Measurements from ENCODE around the gene PRDM16.

DNA sequence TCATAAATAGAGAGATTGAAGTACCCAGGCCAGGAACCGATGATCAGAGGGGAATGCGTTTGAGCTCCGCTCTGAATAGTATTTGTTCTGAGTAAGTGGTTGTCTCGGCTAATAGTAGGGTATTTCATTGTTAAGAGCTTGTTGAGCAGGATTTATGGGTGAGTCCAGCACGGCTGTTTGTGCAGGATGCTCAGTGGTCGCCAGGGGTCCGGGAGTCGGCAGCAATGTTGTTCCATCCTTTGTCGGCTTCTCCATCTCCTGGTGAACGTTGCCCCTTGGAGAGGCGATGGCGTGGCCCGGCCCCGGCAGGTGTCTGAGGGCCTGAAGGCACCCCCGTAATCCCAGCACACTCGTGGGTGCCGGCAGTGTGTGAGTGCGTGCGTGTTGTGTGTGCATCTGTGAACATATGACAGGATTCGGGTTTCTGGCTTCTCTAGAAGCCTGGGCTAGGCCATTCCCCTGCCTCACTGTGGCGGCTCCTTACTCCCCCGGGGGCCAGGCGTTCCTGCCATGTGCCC lies 224.6 kb downstream of the PRDM16 start:
- no peak for TF ChIP-seq EZH2phosphoT487 (IDR thresholded peaks at IDR 0.05; ENCODE audit: borderline replicate concordance)
- no peak for TF ChIP-seq EZH2 (IDR thresholded peaks at IDR 0.05)
- TF ChIP-seq, protein P1, sequence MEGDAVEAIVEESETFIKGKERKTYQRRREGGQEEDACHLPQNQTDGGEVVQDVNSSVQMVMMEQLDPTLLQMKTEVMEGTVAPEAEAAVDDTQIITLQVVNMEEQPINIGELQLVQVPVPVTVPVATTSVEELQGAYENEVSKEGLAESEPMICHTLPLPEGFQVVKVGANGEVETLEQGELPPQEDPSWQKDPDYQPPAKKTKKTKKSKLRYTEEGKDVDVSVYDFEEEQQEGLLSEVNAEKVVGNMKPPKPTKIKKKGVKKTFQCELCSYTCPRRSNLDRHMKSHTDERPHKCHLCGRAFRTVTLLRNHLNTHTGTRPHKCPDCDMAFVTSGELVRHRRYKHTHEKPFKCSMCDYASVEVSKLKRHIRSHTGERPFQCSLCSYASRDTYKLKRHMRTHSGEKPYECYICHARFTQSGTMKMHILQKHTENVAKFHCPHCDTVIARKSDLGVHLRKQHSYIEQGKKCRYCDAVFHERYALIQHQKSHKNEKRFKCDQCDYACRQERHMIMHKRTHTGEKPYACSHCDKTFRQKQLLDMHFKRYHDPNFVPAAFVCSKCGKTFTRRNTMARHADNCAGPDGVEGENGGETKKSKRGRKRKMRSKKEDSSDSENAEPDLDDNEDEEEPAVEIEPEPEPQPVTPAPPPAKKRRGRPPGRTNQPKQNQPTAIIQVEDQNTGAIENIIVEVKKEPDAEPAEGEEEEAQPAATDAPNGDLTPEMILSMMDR (IDR thresholded peaks at IDR 0.05 in 2 of 3, conservative IDR thresholded peaks at IDR 0.05 in 1 of 3; ENCODE audit: borderline replicate concordance in 1 of 3, insufficient read depth in 1 of 3, low read depth in 2 of 3, low read length in 2 of 3) = no peak
- no peak for TF ChIP-seq POLR2AphosphoS5 (IDR thresholded peaks at IDR 0.05; ENCODE audit: low read depth, low read length)
- no peak for TF ChIP-seq TCF7L2 (IDR thresholded peaks at IDR 0.05; ENCODE audit: borderline replicate concordance, extremely low read depth, insufficient read depth, insufficient read length)
- no peak for TF ChIP-seq SP1 (IDR thresholded peaks at IDR 0.05; ENCODE audit: low read depth)
- no peak for TF ChIP-seq CEBPB (IDR thresholded peaks at IDR 0.05; ENCODE audit: low read depth)
- TF ChIP-seq ZFX (IDR thresholded peaks at IDR 0.05) = no peak
- TF ChIP-seq POLR2A (IDR thresholded peaks at IDR 0.05; ENCODE audit: borderline replicate concordance, extremely low read depth, insufficient read depth, insufficient read length) = no peak
- no peak for TF ChIP-seq ZNF274 (IDR thresholded peaks at IDR 0.05; ENCODE audit: low read depth, low read length)
- no peak for TF ChIP-seq MAX (IDR thresholded peaks at IDR 0.05)
- TF ChIP-seq, protein P2, sequence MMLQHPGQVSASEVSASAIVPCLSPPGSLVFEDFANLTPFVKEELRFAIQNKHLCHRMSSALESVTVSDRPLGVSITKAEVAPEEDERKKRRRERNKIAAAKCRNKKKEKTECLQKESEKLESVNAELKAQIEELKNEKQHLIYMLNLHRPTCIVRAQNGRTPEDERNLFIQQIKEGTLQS (IDR thresholded peaks at IDR 0.05) = no peak
- no peak for TF ChIP-seq ELF1 (IDR thresholded peaks at IDR 0.05; ENCODE audit: borderline replicate concordance, low read depth)
